ENCODE results near the gene LRSAM1. TPM values are rescaled to one million over a fixed set of nuclear protein-coding genes. Genes with fewer than 3 reads are reported as not detected.

Gene LRSAM1
- total and polyA plus RNA-seq, 9 of the 15 experiments (the other 6 are each of a cell fraction or from before 2014, with no cell fraction given): 0.07 to 16.2 (median 4.7) TPM

GRCh38 chr9:127505396-127506116 is 54.2 kb downstream of the LRSAM1 start (continued):
- TF ChIP-seq NFIC (IDR thresholded peaks at IDR 0.05) (no peak), HNRNPL (IDR thresholded peaks at IDR 0.05; ENCODE audit: low read depth, low read length) (no peak), RBM22 (IDR thresholded peaks at IDR 0.05; ENCODE audit: low read depth, low read length, poor library complexity, severe bottlenecking) (peak; percentile 45), ZNF175 (CRISPR knock-in tag; IDR thresholded peaks at IDR 0.05; ENCODE audit: low read depth) (no peak), SRSF7 (optimal IDR thresholded peaks at IDR 0.05; ENCODE audit: low read depth, low read length) (no peak), MCM7 (IDR thresholded peaks at IDR 0.05) (no peak), ZNF584 (CRISPR knock-in tag; IDR thresholded peaks at IDR 0.05; ENCODE audit: low read depth) (no peak), KLF10 (CRISPR knock-in tag; IDR thresholded peaks at IDR 0.05) (no peak), ZNF79 (CRISPR knock-in tag; IDR thresholded peaks at IDR 0.05; ENCODE audit: low read depth) (no peak), ZNF212 (CRISPR knock-in tag; IDR thresholded peaks at IDR 0.05) (no peak), RB1 (IDR thresholded peaks at IDR 0.05; ENCODE audit: low read depth) (no peak), PRPF4 (IDR thresholded peaks at IDR 0.05; ENCODE audit: insufficient read depth, low read depth, low read length, poor library complexity, severe bottlenecking) (no peak), RFX5 (IDR thresholded peaks at IDR 0.05; ENCODE audit: low read depth, low read length) (no peak), ATF6 (CRISPR knock-in tag; IDR thresholded peaks at IDR 0.05) (no peak), ZNF224 (CRISPR knock-in tag; IDR thresholded peaks at IDR 0.05) (no peak), ZNF408 (CRISPR knock-in tag; IDR thresholded peaks at IDR 0.05; ENCODE audit: low read depth) (no peak), SMC3 (conservative IDR thresholded peaks at IDR 0.05; ENCODE audit: insufficient read depth, low read depth, low read length) (peak; percentile 74), RAD21 (CRISPR knock-in tag; conservative IDR thresholded peaks at IDR 0.05 in 1 of 2, IDR thresholded peaks at IDR 0.05 in 1 of 2) (peak; percentile 24 to 60; a peak in 3 of 4 replicates), PPARD (CRISPR knock-in tag; IDR thresholded peaks at IDR 0.05) (no peak), LCOR (CRISPR knock-in tag; IDR thresholded peaks at IDR 0.05) (no peak), ZBTB9 (CRISPR knock-in tag; IDR thresholded peaks at IDR 0.05) (no peak)

Measured in K562 (cell line).